Mesothelial cell of epicardium (in vitro differentiated cells): ENCODE results near the gene VSIG10L. TPM values are rescaled to one million over a fixed set of nuclear protein-coding genes. Genes with fewer than 3 reads are reported as not detected.

ENCODE experiments used
- DNase-seq, 2 experiments: peaks; one replicate each; pipeline ENCODE4 v3.0.0; 2021; ENCODE audit warnings: low spot score in 2 of 2; ENCODE audit not compliant: unreplicated experiment in 2 of 2
- H3K27ac Mint-ChIP-seq: 2 replicates; pipeline ENCODE4 v1.8.0; 2021; ENCODE audit warnings: mixed read lengths
- H3K27me3 Mint-ChIP-seq: 2 replicates; pipeline ENCODE4 v1.8.0; 2021; ENCODE audit warnings: low read depth, mixed read lengths
- H3K36me3 Mint-ChIP-seq: 2 replicates; pipeline ENCODE4 v1.8.0; 2021; ENCODE audit warnings: mixed read lengths
- H3K4me1 Mint-ChIP-seq: 2 replicates; pipeline ENCODE4 v1.8.0; 2021; ENCODE audit warnings: mixed read lengths
- H3K4me3 Mint-ChIP-seq: 2 replicates; pipeline ENCODE4 v1.8.0; 2021; ENCODE audit warnings: mild to moderate bottlenecking, moderate library complexity, mixed read lengths
- H3K9me3 Mint-ChIP-seq: 2 replicates; pipeline ENCODE4 v1.8.0; 2021; ENCODE audit warnings: mixed read lengths
- total RNA-seq: library from RNA; stranded (reverse); gene quantifications from 3 replicates; pipeline ENCODE4 v1.2.1, GENCODE V29; 2021
- TF ChIP-seq, protein P1 (sequence below): fragments of 200-600 bp; sonication (generic); IDR thresholded peaks from one replicate; pipeline ENCODE4 v1.5.0; 2021; ENCODE audit warnings: antibody characterized with exemption; ENCODE audit not compliant: unreplicated experiment

The VSIG10L gene
- total RNA-seq, 1 donor from 2014 or later, result 8.9 TPM

DNA sequence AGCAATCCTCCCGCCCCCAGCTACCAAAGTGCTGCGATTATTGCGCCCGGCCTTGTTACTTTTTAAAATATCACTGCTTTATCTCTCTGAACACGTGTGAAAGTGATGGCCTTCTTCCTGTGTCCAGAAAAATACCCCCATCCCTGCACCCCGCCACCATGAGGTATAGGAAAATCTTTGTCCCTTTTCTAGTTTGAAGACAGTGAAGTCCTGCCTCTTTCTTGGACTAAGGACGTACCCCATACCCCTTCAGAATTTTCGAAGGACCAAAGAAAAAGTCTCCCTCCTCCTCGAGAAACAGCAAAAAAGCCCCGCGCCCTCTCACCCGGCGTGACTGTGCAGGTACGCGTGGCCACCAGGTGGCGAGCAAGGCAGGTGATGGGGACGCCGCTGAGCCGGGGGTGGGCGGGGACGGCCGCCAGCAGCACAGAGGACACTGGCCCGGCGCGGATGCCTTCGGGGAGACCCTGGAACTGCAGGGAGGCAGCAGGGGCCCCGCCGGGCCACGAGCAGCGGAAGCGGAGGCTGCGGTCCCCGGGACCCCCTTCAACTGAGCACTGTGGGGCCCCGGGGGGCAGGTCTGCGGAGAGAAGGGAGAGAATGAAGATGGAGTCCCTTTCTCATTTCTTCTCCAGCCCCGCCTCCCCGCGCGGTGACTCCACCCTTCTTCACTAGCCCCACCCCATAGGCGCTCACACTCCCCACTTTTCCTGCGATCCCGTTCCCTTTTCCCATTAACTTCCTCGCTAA, 3.2 kb downstream of the VSIG10L start:
- peak; percentile 84 to 90 for DNase-seq
- peak overlapping the region; percentile 91 for H3K4me3 Mint-ChIP-seq
- H3K9me3 Mint-ChIP-seq, result no peaks in the 10 kb centered on the region
- TF ChIP-seq, protein P1, sequence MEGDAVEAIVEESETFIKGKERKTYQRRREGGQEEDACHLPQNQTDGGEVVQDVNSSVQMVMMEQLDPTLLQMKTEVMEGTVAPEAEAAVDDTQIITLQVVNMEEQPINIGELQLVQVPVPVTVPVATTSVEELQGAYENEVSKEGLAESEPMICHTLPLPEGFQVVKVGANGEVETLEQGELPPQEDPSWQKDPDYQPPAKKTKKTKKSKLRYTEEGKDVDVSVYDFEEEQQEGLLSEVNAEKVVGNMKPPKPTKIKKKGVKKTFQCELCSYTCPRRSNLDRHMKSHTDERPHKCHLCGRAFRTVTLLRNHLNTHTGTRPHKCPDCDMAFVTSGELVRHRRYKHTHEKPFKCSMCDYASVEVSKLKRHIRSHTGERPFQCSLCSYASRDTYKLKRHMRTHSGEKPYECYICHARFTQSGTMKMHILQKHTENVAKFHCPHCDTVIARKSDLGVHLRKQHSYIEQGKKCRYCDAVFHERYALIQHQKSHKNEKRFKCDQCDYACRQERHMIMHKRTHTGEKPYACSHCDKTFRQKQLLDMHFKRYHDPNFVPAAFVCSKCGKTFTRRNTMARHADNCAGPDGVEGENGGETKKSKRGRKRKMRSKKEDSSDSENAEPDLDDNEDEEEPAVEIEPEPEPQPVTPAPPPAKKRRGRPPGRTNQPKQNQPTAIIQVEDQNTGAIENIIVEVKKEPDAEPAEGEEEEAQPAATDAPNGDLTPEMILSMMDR, result peak; percentile 94
- peaks cover 25% of the 10 kb centered on the region for H3K4me1 Mint-ChIP-seq
- peaks cover 2% of the 10 kb centered on the region for H3K36me3 Mint-ChIP-seq
- H3K27ac Mint-ChIP-seq, result peak overlapping the region; percentile 93
- peaks cover 15% of the 10 kb centered on the region for H3K27me3 Mint-ChIP-seq

DNA sequence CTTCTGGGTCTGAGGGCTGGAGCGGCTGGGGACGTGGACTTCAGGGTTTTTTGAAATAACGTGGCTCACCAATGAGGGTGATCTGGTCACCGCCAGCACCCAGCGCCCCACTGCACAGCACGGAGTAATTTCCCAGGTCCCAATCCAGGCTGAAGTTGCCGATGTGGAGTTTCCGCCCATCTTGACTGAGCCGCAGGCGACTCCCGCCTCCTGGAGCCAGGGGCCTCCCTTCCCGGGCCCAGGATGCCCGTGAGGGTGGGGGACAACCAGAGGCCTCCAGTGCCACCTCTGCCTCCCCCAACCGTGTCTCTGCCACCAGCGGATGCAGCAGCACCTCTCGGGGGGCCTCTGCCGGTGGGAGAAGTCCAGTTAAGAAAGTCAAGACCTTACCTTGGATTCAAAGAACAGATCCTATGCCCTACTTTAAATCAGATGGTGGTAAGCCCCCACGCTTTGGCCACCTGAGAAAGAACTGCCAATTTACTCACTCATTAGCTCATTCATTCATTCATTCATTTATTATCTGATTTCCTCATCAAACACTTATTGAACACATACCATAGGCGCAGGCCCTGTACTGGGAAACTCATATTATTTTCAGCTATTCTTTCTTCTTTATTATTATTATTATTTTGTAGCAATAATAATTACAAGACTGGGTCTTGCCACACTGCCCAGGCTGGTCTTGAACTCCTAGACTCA, 3.9 kb downstream of the VSIG10L start:
- H3K27me3 Mint-ChIP-seq, result peaks cover 15% of the 10 kb centered on the region
- H3K9me3 Mint-ChIP-seq, result no peaks in the 10 kb centered on the region
- no peak overlapping the region for H3K27ac Mint-ChIP-seq
- TF ChIP-seq, protein P1, result no peak
- no peak for DNase-seq
- peaks cover 2% of the 10 kb centered on the region for H3K36me3 Mint-ChIP-seq
- peaks cover 24% of the 10 kb centered on the region for H3K4me1 Mint-ChIP-seq
- peak overlapping the region; percentile 91 for H3K4me3 Mint-ChIP-seq

DNA sequence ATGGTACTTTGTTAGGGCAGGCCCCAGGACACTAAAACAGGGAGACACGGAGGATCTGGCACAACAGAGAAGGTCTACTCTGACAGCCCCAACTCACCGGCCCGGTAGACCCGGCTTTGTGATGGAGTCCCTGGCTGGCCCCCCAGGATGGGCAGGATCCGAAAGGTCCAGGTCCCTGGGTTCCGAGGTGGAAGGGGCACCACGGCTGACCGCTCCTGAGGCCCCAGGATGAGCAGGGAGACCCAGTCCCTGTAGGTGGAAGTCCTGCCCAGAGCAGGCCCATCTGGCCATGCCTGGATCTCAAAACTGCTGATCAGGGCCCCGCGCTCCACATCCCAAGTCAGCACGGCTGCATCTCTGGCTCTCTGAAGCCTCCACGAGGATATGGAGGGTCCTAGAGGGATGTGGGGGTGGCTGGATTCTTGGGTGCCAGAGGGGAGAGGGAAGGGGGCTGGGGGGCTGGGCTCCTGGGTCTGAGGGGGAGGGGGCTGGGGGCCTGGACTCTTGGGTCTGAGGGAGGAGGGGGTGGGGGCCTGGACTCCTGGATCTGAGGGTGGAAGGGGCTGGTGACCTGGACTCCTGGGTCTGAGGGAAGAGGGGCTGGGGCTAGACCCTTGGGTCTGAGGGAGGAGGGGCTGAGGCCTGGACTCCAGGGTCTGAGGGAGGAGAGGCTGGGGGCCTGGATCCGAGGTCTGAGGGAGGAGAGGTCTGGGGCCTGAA, 4.6 kb downstream of the VSIG10L start:
- Mint-ChIP-seq H3K4me1 (peaks cover 17% of the 10 kb centered on the region), H3K27ac (no peak overlapping the region), H3K4me3 (no peak overlapping the region), H3K36me3 (peaks cover 2% of the 10 kb centered on the region), H3K9me3 (no peaks in the 10 kb centered on the region), H3K27me3 (peaks cover 12% of the 10 kb centered on the region)
- DNase-seq, result no peak
- TF ChIP-seq, protein P1, result no peak

DNA sequence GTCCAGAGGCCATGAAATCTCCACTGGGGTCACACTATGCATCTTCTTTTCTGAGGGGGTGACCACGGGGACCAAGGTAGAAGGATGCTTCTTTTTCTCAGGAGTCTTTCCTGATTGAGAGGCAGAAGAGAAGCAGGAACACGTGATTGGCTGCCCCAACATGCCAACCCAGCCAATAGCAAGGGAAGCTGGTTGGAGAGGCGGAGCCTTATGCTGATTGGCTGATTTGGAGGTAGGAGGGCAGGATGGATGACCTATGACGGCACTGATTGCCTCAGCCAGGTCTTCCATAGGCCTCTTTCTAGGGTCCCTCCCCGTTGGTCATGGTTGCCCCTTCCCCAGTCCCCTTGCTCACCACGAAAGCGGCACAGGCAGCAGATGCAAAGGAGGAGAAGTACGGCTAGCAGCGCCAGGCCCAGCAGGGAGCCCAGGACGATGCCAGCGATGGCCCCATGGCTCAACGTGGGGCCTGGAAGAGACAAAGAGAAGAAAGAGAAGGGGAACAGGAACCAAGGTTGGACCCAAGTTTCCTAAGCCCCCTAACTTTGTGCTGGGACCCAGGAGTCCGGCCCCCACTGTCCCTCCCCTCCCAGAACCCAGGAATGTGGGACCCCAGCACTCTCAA, 8.0 kb downstream of the VSIG10L start:
- no peak for DNase-seq
- peaks cover 3% of the 10 kb centered on the region for H3K27me3 Mint-ChIP-seq
- no peak overlapping the region for H3K4me3 Mint-ChIP-seq
- H3K9me3 Mint-ChIP-seq, result peaks cover 12% of the 10 kb centered on the region
- H3K36me3 Mint-ChIP-seq, result peaks cover 27% of the 10 kb centered on the region
- TF ChIP-seq, protein P1, result no peak
- no peak overlapping the region for H3K27ac Mint-ChIP-seq
- H3K4me1 Mint-ChIP-seq, result peaks cover 4% of the 10 kb centered on the region

DNA sequence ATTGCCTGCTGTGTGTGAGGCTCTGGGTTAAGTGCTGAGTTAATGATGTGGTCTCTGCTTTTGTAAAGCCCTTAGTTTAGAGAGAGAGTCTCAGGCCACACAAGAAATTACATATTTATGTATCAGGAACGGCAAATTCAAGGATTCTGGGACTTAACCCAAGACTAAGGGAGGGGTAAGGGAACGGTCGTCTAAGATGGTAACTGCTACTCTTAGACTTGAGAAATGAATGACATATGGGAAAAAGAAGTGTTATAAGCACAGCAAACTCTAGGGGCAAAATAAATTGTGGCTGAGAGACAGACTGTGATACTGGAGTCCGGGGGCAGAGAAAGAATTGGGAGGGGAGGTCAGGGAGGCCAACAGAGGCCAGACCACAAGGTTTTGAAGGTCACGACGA, 10.2 kb downstream of the VSIG10L start:
- TF ChIP-seq, protein P1, result no peak
- H3K4me3 Mint-ChIP-seq, result no peak overlapping the region

More for the DNA sequence above, 10.2 kb downstream of the VSIG10L start:
- H3K9me3 Mint-ChIP-seq, result peaks cover 12% of the 10 kb centered on the region
- H3K36me3 Mint-ChIP-seq, result peaks cover 28% of the 10 kb centered on the region
- H3K4me1 Mint-ChIP-seq, result peaks cover 1% of the 10 kb centered on the region
- H3K27me3 Mint-ChIP-seq, result peaks cover 10% of the 10 kb centered on the region
- no peak overlapping the region for H3K27ac Mint-ChIP-seq
- no peak for DNase-seq
